Right lobe of liver (tissue), 4 donors: ENCODE measurements around the gene UBXN11.

ENCODE experiments used
- POLR2A ChIP-seq: fragments of 450-650 bp; IDR thresholded peaks from one replicate; pipeline ENCODE4 v1.6.1; 2017; ENCODE audit warnings: antibody characterized with exemption, mild to moderate bottlenecking
- TF ChIP-seq, protein P1 (sequence below), 4 donors: fragments of 200-600 bp in 3 of 4; fragments of 450-650 bp in 1 of 4; IDR thresholded peaks; one replicate each; pipeline versions ENCODE4 v1.5.1 to v1.8.0; 2016 to 2022; ENCODE audit warnings: antibody characterized with exemption in 4 of 4, mild to moderate bottlenecking in 2 of 4
- donor health status: DM: no; HTN: no; CAD: no.
- donor health status: DM: no; HTN: no; CAD: no.
- donor health status: DM: no; HTN: yes; CAD: no.

DNA sequence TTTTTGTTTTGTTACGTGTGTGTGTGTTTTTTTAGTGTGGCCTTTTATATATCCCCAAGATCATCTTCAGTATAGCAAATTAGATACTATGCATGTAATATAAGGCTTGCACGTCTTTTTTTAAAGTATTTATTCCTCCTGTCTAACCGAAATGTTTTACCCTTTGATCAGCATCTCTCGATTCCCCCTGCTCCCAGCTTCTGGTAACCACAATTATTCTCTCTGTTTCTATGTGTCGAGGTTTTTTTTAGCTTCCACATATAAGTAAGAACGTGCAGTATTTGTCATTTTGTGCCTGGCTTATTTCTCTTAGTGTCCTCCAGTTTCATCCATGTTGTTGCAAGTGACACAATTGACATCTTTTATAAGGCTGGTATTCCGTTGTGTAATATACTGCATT is 53.7 kb downstream of the UBXN11 start:
- TF ChIP-seq, protein P1, sequence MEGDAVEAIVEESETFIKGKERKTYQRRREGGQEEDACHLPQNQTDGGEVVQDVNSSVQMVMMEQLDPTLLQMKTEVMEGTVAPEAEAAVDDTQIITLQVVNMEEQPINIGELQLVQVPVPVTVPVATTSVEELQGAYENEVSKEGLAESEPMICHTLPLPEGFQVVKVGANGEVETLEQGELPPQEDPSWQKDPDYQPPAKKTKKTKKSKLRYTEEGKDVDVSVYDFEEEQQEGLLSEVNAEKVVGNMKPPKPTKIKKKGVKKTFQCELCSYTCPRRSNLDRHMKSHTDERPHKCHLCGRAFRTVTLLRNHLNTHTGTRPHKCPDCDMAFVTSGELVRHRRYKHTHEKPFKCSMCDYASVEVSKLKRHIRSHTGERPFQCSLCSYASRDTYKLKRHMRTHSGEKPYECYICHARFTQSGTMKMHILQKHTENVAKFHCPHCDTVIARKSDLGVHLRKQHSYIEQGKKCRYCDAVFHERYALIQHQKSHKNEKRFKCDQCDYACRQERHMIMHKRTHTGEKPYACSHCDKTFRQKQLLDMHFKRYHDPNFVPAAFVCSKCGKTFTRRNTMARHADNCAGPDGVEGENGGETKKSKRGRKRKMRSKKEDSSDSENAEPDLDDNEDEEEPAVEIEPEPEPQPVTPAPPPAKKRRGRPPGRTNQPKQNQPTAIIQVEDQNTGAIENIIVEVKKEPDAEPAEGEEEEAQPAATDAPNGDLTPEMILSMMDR (IDR thresholded peaks at IDR 0.05) = no peak
- no peak for TF ChIP-seq POLR2A
